ENCODE results near the gene TPGS2.

Gene TPGS2

GRCh38 chr18:36828630-36829361 is at the start of gene TPGS2, which contains the start of gene KIAA1328:
TSS of gene TPGS2 (minus strand) at chr18:36829002. CDS start at chr18:36828767, 235 bp downstream.
TSS of gene KIAA1328 (plus strand) at chr18:36829127. CDS start at chr18:36829139, 12 bp downstream.
- TF ChIP-seq GATA2 (IDR thresholded peaks at IDR 0.05; ENCODE audit: low read depth, low read length) = no peak
- no peak for TF ChIP-seq GATA3 (IDR thresholded peaks at IDR 0.05; ENCODE audit: low read depth, low read length)

GRCh38 chr18:36872329-36872728 is 43.5 kb upstream of the TPGS2 start:
- TF ChIP-seq GATA3 (IDR thresholded peaks at IDR 0.05; ENCODE audit: low read depth, low read length) (no peak), GATA2 (IDR thresholded peaks at IDR 0.05; ENCODE audit: low read depth, low read length) (no peak)

- no peak for TF ChIP-seq GATA3 (IDR thresholded peaks at IDR 0.05; ENCODE audit: low read depth, low read length)
- no peak for TF ChIP-seq GATA2 (IDR thresholded peaks at IDR 0.05; ENCODE audit: low read depth, low read length)
These were observed 43.0 kb upstream of the TPGS2 start for GRCh38 chr18:36871801-36872200.

GRCh38 chr18:36867056-36867455 is 38.3 kb upstream of the TPGS2 start:
- TF ChIP-seq GATA3 (IDR thresholded peaks at IDR 0.05; ENCODE audit: low read depth, low read length) = no peak
- TF ChIP-seq GATA2 (IDR thresholded peaks at IDR 0.05; ENCODE audit: low read depth, low read length) = no peak

GRCh38 chr18:36862182-36862581 is 33.4 kb upstream of the TPGS2 start:
- TF ChIP-seq GATA3 (IDR thresholded peaks at IDR 0.05; ENCODE audit: low read depth, low read length) (no peak), GATA2 (IDR thresholded peaks at IDR 0.05; ENCODE audit: low read depth, low read length) (no peak)

- no peak for TF ChIP-seq GATA3 (IDR thresholded peaks at IDR 0.05; ENCODE audit: low read depth, low read length)
- TF ChIP-seq GATA2 (IDR thresholded peaks at IDR 0.05; ENCODE audit: low read depth, low read length) = no peak
These were observed 28.0 kb upstream of the TPGS2 start for GRCh38 chr18:36856815-36857214.

GRCh38 chr18:36851202-36851590 is 22.4 kb upstream of the TPGS2 start:
- TF ChIP-seq GATA3 (IDR thresholded peaks at IDR 0.05; ENCODE audit: low read depth, low read length) = no peak
- TF ChIP-seq GATA2 (IDR thresholded peaks at IDR 0.05; ENCODE audit: low read depth, low read length) = no peak

GRCh38 chr18:36850527-36851201 is 21.9 kb upstream of the TPGS2 start:
- TF ChIP-seq GATA2 (IDR thresholded peaks at IDR 0.05; ENCODE audit: low read depth, low read length) = no peak

GRCh38 chr18:36849288-36850006 is 20.6 kb upstream of the TPGS2 start:
- no peak for TF ChIP-seq GATA3 (IDR thresholded peaks at IDR 0.05; ENCODE audit: low read depth, low read length)
- TF ChIP-seq GATA2 (IDR thresholded peaks at IDR 0.05; ENCODE audit: low read depth, low read length) = no peak

- TF ChIP-seq GATA2 (IDR thresholded peaks at IDR 0.05; ENCODE audit: low read depth, low read length) (no peak), GATA3 (IDR thresholded peaks at IDR 0.05; ENCODE audit: low read depth, low read length) (no peak)
These were observed 19.8 kb upstream of the TPGS2 start for GRCh38 chr18:36848609-36849008.

- TF ChIP-seq GATA2 (IDR thresholded peaks at IDR 0.05; ENCODE audit: low read depth, low read length) = no peak
These were observed 15.0 kb upstream of the TPGS2 start for GRCh38 chr18:36843784-36844183.

- TF ChIP-seq GATA3 (IDR thresholded peaks at IDR 0.05; ENCODE audit: low read depth, low read length) (no peak), GATA2 (IDR thresholded peaks at IDR 0.05; ENCODE audit: low read depth, low read length) (no peak)
These were observed 14.4 kb upstream of the TPGS2 start for GRCh38 chr18:36843199-36843598.

- no peak for TF ChIP-seq GATA3 (IDR thresholded peaks at IDR 0.05; ENCODE audit: low read depth, low read length)
These were observed 11.0 kb upstream of the TPGS2 start for GRCh38 chr18:36839835-36840234.

GRCh38 chr18:36835927-36836326 is 7.1 kb upstream of the TPGS2 start:
- TF ChIP-seq GATA3 (IDR thresholded peaks at IDR 0.05; ENCODE audit: low read depth, low read length) = no peak
- no peak for TF ChIP-seq GATA2 (IDR thresholded peaks at IDR 0.05; ENCODE audit: low read depth, low read length)

GRCh38 chr18:36833120-36833519 is 4.3 kb upstream of the TPGS2 start:
- TF ChIP-seq GATA3 (IDR thresholded peaks at IDR 0.05; ENCODE audit: low read depth, low read length) (no peak), GATA2 (IDR thresholded peaks at IDR 0.05; ENCODE audit: low read depth, low read length) (no peak)

Measured in SH-SY5Y (cell line).